ENCODE results near the gene UBAP1.
"Not testable (repeated sequence)": the region's sequence is repeated elsewhere in the genome, so short reads cannot be mapped to it uniquely, and the experiment has no call there.

Gene UBAP1

DNA sequence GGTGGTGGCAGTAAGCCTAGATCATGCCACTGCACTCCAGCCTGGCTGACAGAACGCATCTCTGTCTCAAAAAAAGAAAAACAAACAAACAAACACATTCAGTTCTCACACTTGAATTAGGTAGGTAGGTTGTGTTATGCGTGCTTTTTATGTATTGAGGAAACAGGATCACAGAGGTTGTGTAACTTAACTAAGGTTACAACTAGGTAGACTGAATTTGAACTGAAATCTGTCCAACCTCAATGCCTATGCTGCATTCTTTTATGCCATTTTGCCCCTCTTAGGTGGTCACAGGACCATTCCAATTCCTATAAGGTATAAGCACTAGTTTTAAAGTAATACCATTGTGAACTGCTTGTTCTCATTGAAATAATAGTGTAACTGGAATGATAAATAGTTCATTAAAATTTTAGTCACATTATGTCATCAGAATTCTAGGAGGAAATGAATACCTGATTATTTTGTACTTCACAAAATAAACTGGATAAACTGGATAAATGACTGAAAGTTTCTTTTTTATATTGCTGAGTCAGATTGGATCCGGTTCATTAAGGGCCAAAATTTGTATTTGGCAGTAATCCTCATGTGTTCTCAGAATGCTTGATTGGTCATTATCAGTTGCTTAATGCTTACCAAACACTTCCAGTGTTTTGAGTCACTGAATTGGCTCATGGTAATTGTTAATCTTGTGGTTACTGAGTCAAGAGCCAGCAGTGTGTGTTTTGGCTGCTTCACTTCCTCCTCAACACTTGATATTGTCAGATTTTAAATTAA, 7.1 kb downstream of the UBAP1 start:
- peak; percentile 25 for DNase-seq

DNA sequence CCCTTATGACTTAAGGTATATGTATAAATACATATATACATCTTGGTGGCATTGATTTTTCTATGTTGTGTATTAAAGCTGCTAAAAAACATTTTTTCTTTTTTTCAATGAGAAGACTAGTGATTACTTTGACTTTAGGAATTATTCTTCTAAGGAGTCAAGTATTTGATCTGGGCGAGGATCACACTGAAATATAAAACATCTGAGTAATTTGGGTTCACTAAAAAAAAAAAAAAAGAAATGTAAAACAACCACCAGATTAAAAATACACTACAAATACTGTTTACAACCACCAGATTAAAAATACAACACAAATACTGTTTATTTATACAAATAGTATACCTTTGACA, 9.0 kb downstream of the UBAP1 start:
- no peak for DNase-seq

DNA sequence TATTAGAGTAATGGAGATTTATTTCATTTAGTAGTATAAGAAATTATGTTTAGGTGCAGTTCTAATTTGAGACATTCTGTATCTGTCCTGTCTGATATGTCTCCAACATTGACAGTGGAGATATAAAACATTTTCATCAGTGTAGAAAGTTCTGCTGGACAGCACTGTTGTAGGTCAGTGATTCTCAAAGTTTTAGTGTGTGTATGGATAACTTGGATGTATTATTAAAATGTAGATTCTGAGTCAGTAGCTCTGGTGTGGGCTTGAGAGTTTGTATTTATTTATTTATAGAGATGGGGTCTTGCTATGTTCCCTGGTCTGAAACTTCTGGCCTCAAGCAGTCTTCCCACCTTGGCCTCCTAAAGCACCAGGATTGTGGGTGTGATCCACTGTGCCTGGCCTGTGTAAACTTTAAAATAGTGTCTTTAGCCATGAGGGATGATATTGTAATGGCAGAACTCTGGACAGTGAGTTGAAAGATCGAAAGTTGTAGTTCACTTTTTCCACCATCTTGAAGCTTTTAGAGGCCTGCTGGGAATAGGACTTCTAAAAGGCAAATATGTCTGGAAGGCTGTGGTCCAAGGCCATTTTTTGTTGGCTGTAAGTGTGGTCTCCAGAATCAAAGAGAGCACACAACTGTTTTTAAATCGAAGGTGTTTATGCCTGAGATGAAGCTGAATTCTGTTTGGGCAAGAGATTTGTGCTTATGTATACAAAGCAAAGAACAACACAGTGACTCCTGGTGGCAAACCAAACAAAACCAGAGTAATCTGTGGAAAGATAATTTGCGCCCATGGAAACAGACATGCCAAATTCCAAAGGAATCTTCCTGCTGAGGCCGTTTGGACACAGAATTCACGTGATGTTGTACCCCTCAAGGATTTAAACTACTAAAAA, 12.4 kb downstream of the UBAP1 start:
- no peak for DNase-seq

- DNase-seq: no peak
Observed at GRCh38 chr9:34195143-34195542, 16.3 kb downstream of the UBAP1 start.

DNA sequence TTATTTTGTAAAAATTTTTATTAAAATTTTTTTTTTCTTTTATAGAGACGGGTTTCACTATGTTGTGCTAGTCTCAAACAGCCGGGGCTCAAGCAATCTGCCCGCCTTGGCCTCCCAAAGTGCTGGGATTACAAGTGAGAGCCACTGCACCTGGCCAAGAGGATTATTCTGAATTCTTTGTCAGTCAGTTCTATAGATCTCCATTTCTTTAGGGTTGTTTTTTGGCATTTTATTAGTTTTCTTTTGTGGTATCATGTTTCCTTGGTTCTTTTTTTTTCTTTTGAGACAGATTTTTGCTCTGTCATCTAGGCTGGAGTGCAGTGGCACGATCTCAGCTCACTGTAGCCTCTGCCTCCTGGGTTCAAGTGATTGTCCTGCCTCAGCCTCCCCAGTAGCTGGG, 18.4 kb downstream of the UBAP1 start:
- DNase-seq: not testable (repeated sequence)

- no peak for DNase-seq
Observed at GRCh38 chr9:34197756-34198711, 19.2 kb downstream of the UBAP1 start.

GRCh38 chr9:34200092-34200491, 21.2 kb downstream of the UBAP1 start:
- DNase-seq: no peak

DNA sequence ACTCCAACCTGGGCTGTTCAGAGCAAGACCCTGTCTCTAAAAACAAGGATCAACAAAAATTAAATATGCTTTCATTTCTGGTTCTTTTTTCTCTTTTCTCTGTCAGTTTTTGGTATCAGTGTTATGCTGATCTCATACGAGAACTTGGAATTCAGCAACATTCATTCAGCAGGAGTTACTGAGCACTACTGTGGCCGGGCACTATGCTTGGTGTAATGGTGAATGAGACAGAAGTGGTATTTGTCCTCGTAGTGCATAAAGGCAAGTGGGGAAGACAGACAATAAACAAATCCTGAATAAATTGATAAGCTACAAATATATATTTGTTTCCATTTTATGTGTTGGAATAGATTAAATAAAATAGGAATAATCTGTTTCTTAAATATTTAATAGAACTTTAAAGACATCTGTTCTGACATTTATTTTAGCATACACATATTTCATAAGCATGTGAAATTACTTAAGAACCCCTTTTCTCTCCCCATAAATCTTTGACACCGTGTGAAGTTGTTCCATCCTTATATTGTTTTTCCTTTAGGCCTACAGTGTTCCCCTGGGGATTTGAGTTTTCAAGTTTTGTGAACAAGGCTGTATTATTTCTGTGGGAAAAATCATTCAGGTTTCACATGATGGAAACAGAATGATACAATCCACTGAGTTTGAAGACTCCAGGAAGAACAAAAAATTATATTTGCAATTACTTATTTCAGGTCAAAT, 24.6 kb downstream of the UBAP1 start:
- DNase-seq: no peak

GRCh38 chr9:34203992-34204635, 25.3 kb downstream of the UBAP1 start:
- no peak for DNase-seq

DNA sequence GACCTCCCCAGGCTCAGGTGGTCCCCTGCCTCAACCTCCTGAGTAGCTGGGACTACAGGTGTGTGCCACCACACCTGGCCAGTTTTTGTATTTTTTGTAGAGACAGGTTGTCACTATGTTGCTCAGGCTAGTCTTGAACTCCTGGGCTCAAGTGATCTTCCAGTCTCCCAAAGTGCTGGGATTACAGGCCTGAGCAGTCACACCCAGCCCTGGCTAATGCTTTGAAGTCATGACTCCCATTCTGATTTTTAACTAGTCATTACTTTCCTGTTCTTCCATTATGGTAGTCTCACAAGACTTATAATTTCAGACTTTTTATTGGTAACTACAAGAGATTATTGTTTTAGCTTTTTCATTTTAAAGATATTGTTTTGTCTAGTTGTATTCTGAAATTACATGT, 26.3 kb downstream of the UBAP1 start:
- no peak for DNase-seq

GRCh38 chr9:34206561-34206960, 27.7 kb downstream of the UBAP1 start:
- no peak for DNase-seq

GRCh38 chr9:34211395-34211794, 32.6 kb downstream of the UBAP1 start:
- DNase-seq: no peak

DNA sequence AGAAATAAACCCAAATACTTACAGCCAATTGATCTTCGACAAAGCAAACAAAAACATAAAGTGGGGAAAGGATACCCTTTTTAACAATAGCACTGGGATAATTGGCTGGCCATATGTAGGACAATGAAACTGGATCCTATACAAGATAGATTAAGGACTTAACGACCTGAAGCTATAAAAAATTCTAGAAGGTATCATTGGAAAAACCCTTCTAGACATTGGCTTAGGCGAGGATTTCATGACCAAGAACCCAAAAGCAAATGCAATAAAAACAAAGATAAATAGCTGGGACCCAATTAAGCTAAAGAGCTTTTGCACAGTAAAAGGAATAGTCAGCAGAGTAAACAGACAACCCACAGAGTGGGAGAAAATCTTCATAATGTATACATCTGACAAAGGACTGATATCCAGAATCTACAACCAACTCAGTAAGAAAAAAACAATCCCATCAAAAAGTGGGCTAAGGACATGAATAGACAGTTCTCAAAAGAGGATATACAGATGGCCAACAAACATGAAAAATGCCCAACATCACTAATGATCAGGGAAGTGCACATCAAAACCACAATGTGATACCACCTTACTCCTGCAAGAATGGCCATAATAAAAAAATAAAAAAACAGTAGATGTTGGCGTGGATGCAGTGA, 35.6 kb downstream of the UBAP1 start:
- DNase-seq: not testable (repeated sequence)

DNA sequence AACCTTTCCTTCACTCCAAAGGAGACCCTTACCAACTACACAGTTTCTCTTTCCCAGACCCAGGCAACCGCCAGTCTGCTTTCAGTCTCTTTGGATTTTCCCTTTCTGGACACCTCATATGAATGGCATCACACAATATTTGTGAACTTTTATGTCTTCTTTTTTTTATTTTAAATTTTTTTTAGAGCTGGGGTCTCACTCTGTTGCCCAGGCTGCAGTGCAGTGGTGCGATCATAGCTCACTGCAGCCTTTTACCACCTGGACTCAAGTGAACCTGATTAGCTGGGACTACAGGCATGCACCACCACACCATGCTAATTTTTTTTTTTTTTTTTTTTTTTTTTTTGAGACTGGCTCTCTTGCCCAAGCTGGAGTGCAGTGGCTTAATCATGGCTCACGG, 37.5 kb downstream of the UBAP1 start:
- DNase-seq: no peak

DNA sequence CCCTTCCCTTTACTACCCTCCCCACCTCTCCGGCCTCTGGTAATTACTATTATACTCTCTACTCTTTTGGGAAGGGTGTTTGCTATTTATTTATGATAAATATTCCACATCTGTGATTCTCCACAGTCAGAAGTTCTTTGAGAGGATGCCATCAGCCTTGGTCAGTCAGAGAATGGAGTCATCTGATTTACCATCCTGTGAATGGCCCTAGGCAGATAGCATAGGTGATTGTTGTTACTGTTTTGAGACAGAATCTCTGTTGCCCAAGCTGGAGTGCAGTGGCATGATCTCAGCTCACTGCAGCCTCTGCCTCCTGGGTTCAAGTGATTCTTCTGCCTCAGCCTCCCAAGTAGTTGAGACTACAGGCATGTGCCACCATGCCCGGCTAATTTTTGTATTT, 38.2 kb downstream of the UBAP1 start:
- DNase-seq: not testable (repeated sequence)

- DNase-seq: no peak
Observed at GRCh38 chr9:34218446-34218845, 39.6 kb downstream of the UBAP1 start.

DNA sequence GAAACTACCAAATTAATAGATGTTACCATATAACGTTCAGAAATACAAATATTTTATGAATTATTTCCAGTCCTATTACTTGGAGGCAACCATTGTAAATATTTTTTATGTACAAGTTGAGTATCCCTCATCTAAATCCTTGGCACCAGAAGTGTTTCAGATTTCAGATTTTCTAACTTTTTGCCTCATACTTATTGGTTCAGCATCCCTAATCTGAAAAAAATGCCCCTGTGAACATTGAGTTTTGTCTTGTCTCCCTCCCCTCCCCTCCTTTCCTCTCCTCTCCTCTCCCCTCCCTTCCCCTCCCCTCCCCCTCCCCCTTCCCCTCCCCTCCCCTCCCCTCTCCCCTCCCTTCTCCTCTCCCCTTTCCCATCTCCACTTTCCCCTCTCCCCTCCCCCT, 40.6 kb downstream of the UBAP1 start:
- DNase-seq: no peak

DNA sequence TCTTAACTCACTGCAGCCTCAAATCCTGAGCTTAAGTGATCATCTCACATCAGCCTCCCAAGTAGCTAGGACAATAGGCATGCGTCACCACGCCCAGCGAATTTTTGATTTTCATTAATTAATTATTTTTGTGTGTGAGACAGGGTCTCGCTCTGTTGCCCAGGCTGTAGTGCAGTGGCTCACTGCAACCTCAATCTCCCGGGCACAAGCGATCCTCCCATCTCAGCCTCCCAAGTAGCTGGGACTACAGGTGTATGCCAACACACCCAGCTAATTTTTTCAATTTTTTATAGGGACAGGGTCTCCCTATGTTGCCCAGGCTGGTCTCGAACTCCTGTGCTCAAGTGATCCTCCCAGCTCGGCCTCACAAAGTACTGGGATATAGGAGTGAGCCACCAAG, 41.4 kb downstream of the UBAP1 start:
- no peak for DNase-seq

GRCh38 chr9:34224349-34224748, 45.5 kb downstream of the UBAP1 start:
- no peak for DNase-seq

- DNase-seq: not testable (repeated sequence)
Observed at GRCh38 chr9:34226144-34226760, 47.4 kb downstream of the UBAP1 start.

- no peak for DNase-seq
Observed at GRCh38 chr9:34227445-34227844, 48.6 kb downstream of the UBAP1 start.
